HL-60 (cell line): Measurements from ENCODE around the gene INCENP.

Experiments used
- CTCF ChIP-seq: IDR thresholded peaks from one replicate; pipeline ENCODE4 v1.5.1; 2011; ENCODE audit warnings: low read length, control low read depth, inconsistent platforms; ENCODE audit not compliant: insufficient read depth
- GABPA ChIP-seq: IDR thresholded peaks from 2 replicates; pipeline ENCODE4 v1.6.1; 2012; ENCODE audit warnings: low read depth
- POLR2AphosphoS5 ChIP-seq: IDR thresholded peaks from 2 replicates; pipeline ENCODE4 v1.6.1; 2012; ENCODE audit warnings: low read depth
- REST ChIP-seq: IDR thresholded peaks from 2 replicates; pipeline ENCODE4 v1.6.1; 2012; ENCODE audit warnings: low read depth; ENCODE audit not compliant: insufficient replicate concordance

GRCh38 chr11:62082292-62082657 lies 41.5 kb upstream of the INCENP start:
- no peak for TF ChIP-seq CTCF
- TF ChIP-seq GABPA = no peak
- TF ChIP-seq POLR2AphosphoS5 = no peak
- TF ChIP-seq REST = no peak
